GM12891 (cell line): ENCODE measurements around the gene NDUFB3.
A peak's percentile ranks its signal among the peaks of the same experiment; 100 is the strongest.
"Not testable (repeated sequence)": the region's sequence is repeated elsewhere in the genome, so short reads cannot be mapped to it uniquely, and the experiment has no call there.

Source experiments
- DNase-seq: peaks from one replicate; pipeline ENCODE4 v3.0.0; 2011; ENCODE audit warnings: low spot score; ENCODE audit not compliant: insufficient read length
- FAIRE-seq: peaks from 2 replicates; lab custom pipeline; 2011; peaks lifted over from hg19 to GRCh38; lab: Jason Lieb, UNC
- PAX5 ChIP-seq: IDR thresholded peaks from 2 replicates; pipeline ENCODE4 v1.6.1; 2011; ENCODE audit warnings: low read length, moderate library complexity, mild to moderate bottlenecking; ENCODE audit not compliant: insufficient read depth, severe bottlenecking
- POLR2A ChIP-seq: IDR thresholded peaks from 2 replicates; pipeline ENCODE4 v1.6.1; 2011; ENCODE audit warnings: low read depth, low read length, control low read depth
- POLR2AphosphoS5 ChIP-seq: IDR thresholded peaks from 2 replicates; pipeline ENCODE4 v1.6.1; 2011; ENCODE audit warnings: low read depth, low read length, control low read depth
- POU2F2 ChIP-seq: IDR thresholded peaks from 2 replicates; pipeline ENCODE4 v1.6.1; 2011; ENCODE audit warnings: low read depth, mild to moderate bottlenecking, control low read depth, low read length, moderate library complexity
- SPI1 ChIP-seq: IDR thresholded peaks from 2 replicates; pipeline ENCODE4 v1.6.1; 2011; ENCODE audit warnings: low read depth, low read length, control low read depth
- TAF1 ChIP-seq: IDR thresholded peaks from 2 replicates; pipeline ENCODE4 v1.6.1; 2011; ENCODE audit warnings: low read depth, low read length, control low read depth

Gene NDUFB3

GRCh38 chr2:201057715-201058248 is 14.0 kb upstream of the NDUFB3 start:
- FAIRE-seq: peak; percentile 47
- no peak for DNase-seq
- no peak for TF ChIP-seq PAX5
- TF ChIP-seq SPI1: no peak
- no peak for TF ChIP-seq POU2F2
- no peak for TF ChIP-seq POLR2A
- no peak for TF ChIP-seq TAF1
- TF ChIP-seq POLR2AphosphoS5: no peak

DNA sequence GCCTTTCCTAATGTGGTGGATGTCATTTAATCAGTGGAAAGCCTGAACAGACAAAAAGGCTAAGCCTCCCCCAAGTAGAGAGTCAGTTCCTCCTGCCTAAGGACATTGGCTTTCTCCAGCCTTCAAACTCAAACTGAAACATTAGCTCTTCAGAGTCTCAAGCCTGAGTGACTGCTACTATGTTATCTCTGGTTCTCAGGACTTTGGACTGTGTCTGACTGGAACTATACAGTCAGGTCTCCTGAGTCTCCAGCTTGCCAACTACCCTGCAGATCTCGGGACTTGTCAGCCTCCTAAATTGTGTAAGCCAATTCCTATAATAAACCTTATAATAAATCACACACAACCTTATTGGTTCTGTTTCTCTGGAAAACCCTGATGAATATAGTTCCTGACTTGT is 12.9 kb upstream of the NDUFB3 start:
- FAIRE-seq (no peak), DNase-seq (no peak)
- no peak for TF ChIP-seq PAX5
- no peak for TF ChIP-seq POLR2AphosphoS5
- no peak for TF ChIP-seq TAF1

- DNase-seq: no peak
- no peak for FAIRE-seq
- peak; percentile 11; the same call in 1 of the 2 replicates for TF ChIP-seq POU2F2
- no peak for TF ChIP-seq TAF1
Measured at GRCh38 chr2:201059961-201060755, 11.6 kb upstream of the NDUFB3 start.

DNA sequence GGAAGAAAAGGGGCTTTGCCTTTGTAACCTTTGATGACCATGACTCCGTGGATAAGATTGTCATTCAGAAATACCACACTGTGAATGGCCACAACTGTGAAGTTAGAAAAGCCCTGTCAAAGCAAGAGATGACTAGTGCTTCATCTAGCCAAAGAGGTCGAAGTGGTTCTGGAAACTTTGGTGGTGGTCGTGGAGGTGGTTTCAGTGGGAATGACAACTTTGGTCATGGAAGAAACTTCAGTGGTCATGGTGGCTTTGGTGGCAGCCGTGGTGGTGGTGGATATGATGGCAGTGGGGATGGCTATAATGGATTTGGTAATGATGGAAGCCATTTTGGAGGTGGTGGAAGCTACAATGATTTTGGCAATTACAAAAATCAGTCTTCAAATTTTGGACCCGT is 8.3 kb upstream of the NDUFB3 start:
- not testable (repeated sequence) for DNase-seq, FAIRE-seq

DNA sequence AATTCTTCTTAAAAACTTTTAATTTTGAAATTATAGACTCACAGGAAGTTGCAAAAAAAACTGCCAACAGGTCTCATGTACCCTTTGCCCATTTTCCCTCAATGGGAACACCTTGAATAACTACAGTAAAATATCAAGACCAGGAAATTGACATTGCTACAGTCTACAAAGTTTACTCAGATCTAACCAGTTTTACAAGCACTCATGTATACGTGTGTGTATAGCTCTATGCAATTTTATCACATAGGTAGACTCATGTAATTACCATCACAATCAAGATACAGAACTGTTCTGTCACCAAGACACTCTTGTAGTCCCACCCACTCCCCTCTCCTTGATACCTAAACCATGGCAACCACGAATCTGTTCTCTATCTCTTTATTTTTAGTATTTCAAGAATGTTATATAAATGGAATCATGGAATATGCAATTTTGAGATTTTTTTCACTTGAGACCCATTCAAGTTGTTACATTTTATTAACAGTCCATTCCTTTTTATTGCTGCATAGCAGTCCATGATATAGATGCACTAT is 6.9 kb upstream of the NDUFB3 start:
- DNase-seq: no peak
- FAIRE-seq: peak; percentile 43
- TF ChIP-seq POLR2AphosphoS5 (no peak), TAF1 (no peak), POU2F2 (no peak), POLR2A (no peak), PAX5 (no peak), SPI1 (no peak)

DNA sequence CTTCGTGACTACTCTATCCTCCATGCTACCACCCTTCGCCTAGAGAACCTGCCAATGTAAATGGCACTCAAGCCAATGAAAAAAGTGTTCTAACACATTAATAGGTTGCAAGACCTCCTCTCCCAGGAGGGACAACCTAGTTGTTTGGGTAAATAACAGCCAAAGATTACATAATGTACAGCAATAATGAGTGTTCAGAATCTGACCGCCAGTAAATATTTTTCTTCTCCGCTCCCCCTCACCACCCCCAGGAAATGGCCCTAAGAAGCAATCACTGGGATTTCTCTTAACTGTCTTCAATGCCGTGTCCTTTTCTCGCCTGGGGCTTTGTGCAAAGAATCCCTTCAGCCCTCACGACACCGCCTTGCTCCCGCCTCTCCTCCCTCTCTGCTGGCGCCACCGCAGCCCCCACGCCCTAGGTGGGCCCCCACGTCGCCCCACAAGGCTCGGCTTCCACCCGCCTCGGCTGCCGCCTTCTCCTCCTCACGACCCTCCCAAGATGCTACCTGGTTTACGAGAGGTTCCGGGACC is 788 bp upstream of the NDUFB3 start:
- DNase-seq (no peak), FAIRE-seq (no peak)
- TF ChIP-seq POLR2A (no peak), POU2F2 (no peak), TAF1 (no peak), SPI1 (no peak), PAX5 (no peak), POLR2AphosphoS5 (no peak)

GRCh38 chr2:201072201-201072530 is 365 bp downstream of the NDUFB3 start:
- TF ChIP-seq SPI1 (no peak), POLR2A (no peak), TAF1 (no peak), PAX5 (no peak)
- no peak for DNase-seq
- FAIRE-seq: no peak

DNA sequence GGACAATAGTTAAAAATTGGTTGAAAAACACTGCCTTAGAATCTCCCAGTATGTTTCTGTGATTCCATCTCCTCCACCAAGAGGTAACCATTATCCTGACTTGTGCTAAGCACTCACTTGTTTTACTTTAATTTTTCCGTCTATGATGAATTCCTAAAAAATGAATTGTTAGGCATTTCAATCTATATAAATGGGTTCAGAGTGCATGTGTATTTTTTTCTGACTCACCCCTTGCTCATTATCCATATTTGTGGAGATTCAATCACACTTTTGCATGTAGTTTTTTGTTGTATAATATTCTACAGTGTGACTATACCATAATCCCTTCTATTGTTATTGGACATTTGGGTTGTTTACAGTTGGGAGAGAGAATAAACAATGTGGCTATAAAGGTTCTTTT is 1.3 kb downstream of the NDUFB3 start:
- FAIRE-seq (no peak), DNase-seq (no peak)
- no peak for TF ChIP-seq POU2F2
- TF ChIP-seq POLR2A: no peak
- TF ChIP-seq TAF1: no peak
- no peak for TF ChIP-seq SPI1
- no peak for TF ChIP-seq PAX5
- no peak for TF ChIP-seq POLR2AphosphoS5

GRCh38 chr2:201074996-201075395 is 3.2 kb downstream of the NDUFB3 start:
- no peak for FAIRE-seq
- DNase-seq: no peak

DNA sequence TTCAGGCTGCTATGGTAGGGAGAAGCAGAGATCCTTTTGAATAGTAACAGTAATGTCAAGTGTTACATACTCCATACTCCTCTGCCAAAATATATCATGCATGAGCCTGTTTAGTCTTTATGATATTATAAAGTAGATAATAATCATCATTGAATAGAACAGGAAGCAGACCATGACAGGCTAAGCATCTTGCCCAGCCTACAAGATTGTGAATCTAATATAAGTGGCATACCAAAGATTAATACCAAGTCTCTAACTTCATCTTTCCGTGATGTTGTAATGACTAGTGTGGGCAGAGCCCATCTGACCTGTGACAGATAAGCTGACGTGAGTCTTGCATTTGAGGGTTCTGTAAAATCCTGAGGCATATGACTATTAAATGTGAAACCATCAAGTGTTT is 13.1 kb downstream of the NDUFB3 start:
- FAIRE-seq: no peak
- TF ChIP-seq POU2F2 (no peak), TAF1 (no peak), SPI1 (no peak), POLR2AphosphoS5 (no peak), POLR2A (no peak), PAX5 (no peak)
- no peak for DNase-seq

More at GRCh38 chr2:201074996-201075395, 3.2 kb downstream of the NDUFB3 start:
- TF ChIP-seq SPI1 (no peak), POLR2A (no peak), PAX5 (no peak), TAF1 (no peak), POLR2AphosphoS5 (no peak), POU2F2 (no peak)
